Measurements from ENCODE around the gene SLC24A3. TPM values are rescaled to one million over a fixed set of nuclear protein-coding genes. Genes with fewer than 3 reads are reported as not detected.

Gene SLC24A3
- total and polyA plus RNA-seq, 2 experiments from 2014 or later: 0.81 to 2.5 TPM

DNA sequence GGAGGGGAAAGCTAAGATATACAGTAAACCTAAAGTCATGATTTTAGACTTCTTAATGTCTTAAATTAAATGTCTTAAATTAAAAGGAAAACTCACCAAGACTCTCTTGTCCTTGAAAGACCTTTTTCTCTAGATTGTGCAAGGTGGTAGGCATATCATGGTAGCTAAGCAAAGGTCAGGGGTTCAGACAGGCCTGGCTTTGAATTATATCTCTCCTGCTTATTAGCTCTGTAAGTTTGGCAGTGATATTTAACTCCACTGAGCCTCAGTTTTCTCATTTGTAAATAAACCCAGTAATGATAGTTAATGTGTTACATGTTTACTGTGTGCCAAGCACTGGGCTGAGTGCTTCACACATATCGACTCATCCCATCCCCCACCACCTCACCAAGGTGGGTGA lies 203.3 kb downstream of the SLC24A3 start:
- Mint-ChIP-seq H3K4me1 (peaks cover 5% of the 10 kb centered on the region; the same call in 2 of the 3 replicates), H3K27ac (no peak overlapping the region), H3K27me3 (ENCODE audit: insufficient read depth, low read depth, poor library complexity) (peaks cover 3% of the 10 kb centered on the region), H3K36me3 (ENCODE audit: low read depth) (no peaks in the 10 kb centered on the region), H3K9me3 (no peaks in the 10 kb centered on the region), H3K4me3 (no peak overlapping the region)
- Histone ChIP-seq H3K4me2 (no peak overlapping the region), H3K4me1 (ENCODE audit: insufficient read depth) (no peaks in the 10 kb centered on the region), H3K79me2 (replicated peaks; ENCODE audit: insufficient read depth) (no peaks in the 10 kb centered on the region), H4K20me1 (replicated peaks; ENCODE audit: insufficient read depth) (no peaks in the 10 kb centered on the region), H3K27me3 (ENCODE audit: insufficient read depth) (no peaks in the 10 kb centered on the region), H3F3A (replicated peaks; ENCODE audit: low read depth) (no peaks in the 10 kb centered on the region), H2AFZ (no peak overlapping the region), H3K36me3 (ENCODE audit: insufficient read depth) (no peaks in the 10 kb centered on the region; the same call in 1 of the 2 replicates), H3K4me3 (no peak overlapping the region), H3K27ac (ENCODE audit: low read depth) (no peak overlapping the region), H3K9me2 (ENCODE audit: insufficient read depth) (peaks cover 27% of the 10 kb centered on the region)
- no peak for ATAC-seq
- DNase-seq (ENCODE audit: low spot score): no peak
- TF ChIP-seq ZNF114 (CRISPR knock-in tag; IDR thresholded peaks at IDR 0.05) (no peak), CREB1 (CRISPR knock-in tag; IDR thresholded peaks at IDR 0.05; ENCODE audit: low read depth) (no peak), POLR2AphosphoS5 (IDR thresholded peaks at IDR 0.05; ENCODE audit: low read depth) (no peak), EZH2 (IDR thresholded peaks at IDR 0.05; ENCODE audit: low read depth, unreplicated experiment) (no peak), EZH2phosphoT487 (IDR thresholded peaks at IDR 0.05; ENCODE audit: unreplicated experiment) (no peak), NANOG (IDR thresholded peaks at IDR 0.05; ENCODE audit: borderline replicate concordance) (no peak), STAT1 (IDR thresholded peaks at IDR 0.05; ENCODE audit: unreplicated experiment) (no peak), ZNF462 (CRISPR knock-in tag; IDR thresholded peaks at IDR 0.05) (no peak), ZNF331 (CRISPR knock-in tag; IDR thresholded peaks at IDR 0.05; ENCODE audit: low read depth) (no peak), CTCF (conservative IDR thresholded peaks at IDR 0.05; ENCODE audit: low read depth in 2 of 2) (no peak), JUNB (IDR thresholded peaks at IDR 0.05; ENCODE audit: unreplicated experiment) (no peak)
- TF ChIP-seq, protein P1, sequence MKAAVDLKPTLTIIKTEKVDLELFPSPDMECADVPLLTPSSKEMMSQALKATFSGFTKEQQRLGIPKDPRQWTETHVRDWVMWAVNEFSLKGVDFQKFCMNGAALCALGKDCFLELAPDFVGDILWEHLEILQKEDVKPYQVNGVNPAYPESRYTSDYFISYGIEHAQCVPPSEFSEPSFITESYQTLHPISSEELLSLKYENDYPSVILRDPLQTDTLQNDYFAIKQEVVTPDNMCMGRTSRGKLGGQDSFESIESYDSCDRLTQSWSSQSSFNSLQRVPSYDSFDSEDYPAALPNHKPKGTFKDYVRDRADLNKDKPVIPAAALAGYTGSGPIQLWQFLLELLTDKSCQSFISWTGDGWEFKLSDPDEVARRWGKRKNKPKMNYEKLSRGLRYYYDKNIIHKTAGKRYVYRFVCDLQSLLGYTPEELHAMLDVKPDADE (IDR thresholded peaks at IDR 0.05): no peak
- TF ChIP-seq, protein P2, sequence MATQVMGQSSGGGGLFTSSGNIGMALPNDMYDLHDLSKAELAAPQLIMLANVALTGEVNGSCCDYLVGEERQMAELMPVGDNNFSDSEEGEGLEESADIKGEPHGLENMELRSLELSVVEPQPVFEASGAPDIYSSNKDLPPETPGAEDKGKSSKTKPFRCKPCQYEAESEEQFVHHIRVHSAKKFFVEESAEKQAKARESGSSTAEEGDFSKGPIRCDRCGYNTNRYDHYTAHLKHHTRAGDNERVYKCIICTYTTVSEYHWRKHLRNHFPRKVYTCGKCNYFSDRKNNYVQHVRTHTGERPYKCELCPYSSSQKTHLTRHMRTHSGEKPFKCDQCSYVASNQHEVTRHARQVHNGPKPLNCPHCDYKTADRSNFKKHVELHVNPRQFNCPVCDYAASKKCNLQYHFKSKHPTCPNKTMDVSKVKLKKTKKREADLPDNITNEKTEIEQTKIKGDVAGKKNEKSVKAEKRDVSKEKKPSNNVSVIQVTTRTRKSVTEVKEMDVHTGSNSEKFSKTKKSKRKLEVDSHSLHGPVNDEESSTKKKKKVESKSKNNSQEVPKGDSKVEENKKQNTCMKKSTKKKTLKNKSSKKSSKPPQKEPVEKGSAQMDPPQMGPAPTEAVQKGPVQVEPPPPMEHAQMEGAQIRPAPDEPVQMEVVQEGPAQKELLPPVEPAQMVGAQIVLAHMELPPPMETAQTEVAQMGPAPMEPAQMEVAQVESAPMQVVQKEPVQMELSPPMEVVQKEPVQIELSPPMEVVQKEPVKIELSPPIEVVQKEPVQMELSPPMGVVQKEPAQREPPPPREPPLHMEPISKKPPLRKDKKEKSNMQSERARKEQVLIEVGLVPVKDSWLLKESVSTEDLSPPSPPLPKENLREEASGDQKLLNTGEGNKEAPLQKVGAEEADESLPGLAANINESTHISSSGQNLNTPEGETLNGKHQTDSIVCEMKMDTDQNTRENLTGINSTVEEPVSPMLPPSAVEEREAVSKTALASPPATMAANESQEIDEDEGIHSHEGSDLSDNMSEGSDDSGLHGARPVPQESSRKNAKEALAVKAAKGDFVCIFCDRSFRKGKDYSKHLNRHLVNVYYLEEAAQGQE (IDR thresholded peaks at IDR 0.05; ENCODE audit: unreplicated experiment): no peak
